ENCODE data around the gene TSSK6.
A peak's percentile ranks its signal among the peaks of the same experiment; 100 is the strongest.

TSSK6 gene

DNA sequence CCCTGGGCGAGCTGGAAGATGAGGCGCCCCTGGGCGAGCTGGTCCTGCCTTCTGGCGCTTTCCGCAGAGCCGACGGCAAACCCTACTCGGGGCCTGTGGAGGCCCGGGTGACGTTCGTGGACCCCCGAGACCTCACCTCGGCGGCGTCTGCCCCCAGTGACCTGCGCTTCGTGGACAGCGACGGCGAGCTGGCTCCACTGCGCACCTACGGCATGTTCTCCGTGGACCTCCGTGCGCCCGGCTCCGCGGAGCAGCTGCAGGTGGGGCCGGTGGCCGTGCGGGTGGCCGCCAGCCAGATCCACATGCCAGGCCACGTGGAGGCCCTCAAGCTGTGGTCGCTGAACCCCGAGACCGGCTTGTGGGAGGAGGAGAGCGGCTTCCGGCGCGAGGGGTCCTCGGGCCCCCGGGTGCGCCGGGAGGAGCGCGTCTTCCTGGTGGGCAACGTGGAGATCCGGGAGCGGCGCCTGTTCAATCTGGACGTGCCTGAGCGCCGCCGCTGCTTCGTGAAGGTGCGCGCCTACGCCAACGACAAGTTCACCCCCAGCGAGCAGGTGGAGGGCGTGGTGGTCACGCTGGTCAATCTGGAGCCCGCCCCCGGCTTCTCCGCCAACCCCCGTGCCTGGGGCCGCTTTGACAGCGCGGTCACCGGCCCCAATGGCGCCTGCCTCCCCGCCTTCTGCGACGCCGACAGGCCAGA lies 29.1 kb upstream of the TSSK6 start:
- H3K36me3 ChIP-seq (ENCODE audit: control insufficient read depth in 2 of 2, insufficient read depth in 2 of 2, low read length in 2 of 2) = no peaks in the 10 kb centered on the region
- no peak overlapping the region for H3K9ac ChIP-seq (ENCODE audit: low read length in 2 of 2)
- peaks cover 15% of the 10 kb centered on the region for H3K4me1 ChIP-seq (ENCODE audit: control insufficient read depth, insufficient read depth, low read length)
- H3K4me3 ChIP-seq (ENCODE audit: low read length in 2 of 2) = no peak overlapping the region
- H3K27me3 ChIP-seq (ENCODE audit: control insufficient read depth in 1 of 2, insufficient read depth in 2 of 2, low read length in 2 of 2) = peaks cover 46 to 53% of the 10 kb centered on the region in 2 donors
- H3K9me3 ChIP-seq (ENCODE audit: control insufficient read depth in 2 of 2, low read length in 2 of 2) = no peaks in the 10 kb centered on the region
- no peak overlapping the region for H3K27ac ChIP-seq (ENCODE audit: low read length)

GRCh38 chr19:19543640-19544039 lies 28.3 kb upstream of the TSSK6 start:
- no peak overlapping the region for H3K9ac ChIP-seq (ENCODE audit: low read length in 2 of 2)
- H3K9me3 ChIP-seq (ENCODE audit: control insufficient read depth in 2 of 2, low read length in 2 of 2) = no peaks in the 10 kb centered on the region
- peaks cover 43 to 57% of the 10 kb centered on the region in 2 donors for H3K27me3 ChIP-seq (ENCODE audit: control insufficient read depth in 1 of 2, insufficient read depth in 2 of 2, low read length in 2 of 2)

DNA sequence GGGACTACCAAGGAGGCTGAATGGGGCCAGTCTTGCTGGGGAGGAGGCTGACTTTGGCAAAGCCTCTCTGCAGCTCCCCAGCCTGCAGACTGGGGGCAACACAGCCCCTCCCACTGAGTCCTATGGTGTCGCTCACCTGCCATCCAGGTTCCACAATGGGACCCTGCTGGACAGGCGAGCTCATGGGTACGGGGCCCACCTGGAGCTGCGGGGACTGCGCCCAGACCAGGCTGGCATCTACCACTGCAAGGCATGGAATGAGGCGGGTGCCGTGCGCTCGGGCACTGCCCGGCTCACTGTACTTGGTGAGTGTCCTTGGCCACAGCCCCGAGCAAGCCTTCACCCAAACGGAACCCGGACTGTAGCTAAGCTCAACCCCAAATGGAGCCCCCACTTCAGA lies 27.8 kb upstream of the TSSK6 start:
- Histone ChIP-seq H3K27ac (ENCODE audit: low read length) (no peak overlapping the region), H3K9ac (ENCODE audit: low read length in 2 of 2) (no peak overlapping the region), H3K27me3 (ENCODE audit: control insufficient read depth in 1 of 2, insufficient read depth in 2 of 2, low read length in 2 of 2) (peaks cover 47 to 63% of the 10 kb centered on the region in 2 donors)

More at GRCh38 chr19:19543640-19544039, 28.3 kb upstream of the TSSK6 start:
- no peak overlapping the region for H3K4me3 ChIP-seq (ENCODE audit: low read length in 2 of 2)
- H3K27ac ChIP-seq (ENCODE audit: low read length) = no peak overlapping the region
- no peaks in the 10 kb centered on the region for H3K36me3 ChIP-seq (ENCODE audit: control insufficient read depth in 2 of 2, insufficient read depth in 2 of 2, low read length in 2 of 2)
- peaks cover 18% of the 10 kb centered on the region for H3K4me1 ChIP-seq (ENCODE audit: control insufficient read depth, insufficient read depth, low read length)

DNA sequence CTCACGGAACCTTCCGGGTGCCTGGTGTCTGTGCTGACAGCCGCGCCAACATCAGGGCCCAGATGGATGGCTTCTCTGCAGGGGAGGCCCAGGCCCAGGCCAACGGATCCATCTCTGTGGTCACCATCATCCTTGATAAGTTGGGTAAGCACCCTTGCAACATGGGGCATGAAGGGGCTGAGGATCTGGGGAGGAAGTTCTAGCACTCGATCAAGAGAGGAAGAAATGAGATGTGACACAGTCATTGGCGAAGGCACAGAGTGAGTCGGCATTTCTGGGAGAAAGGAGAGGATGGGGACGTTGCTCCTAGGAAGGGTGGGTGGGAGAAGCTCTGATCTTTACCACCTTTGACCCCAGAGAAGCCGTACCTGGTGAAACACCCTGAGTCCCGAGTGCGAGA lies 27.2 kb upstream of the TSSK6 start:
- Histone ChIP-seq H3K36me3 (ENCODE audit: control insufficient read depth in 2 of 2, insufficient read depth in 2 of 2, low read length in 2 of 2) (no peaks in the 10 kb centered on the region), H3K9me3 (ENCODE audit: control insufficient read depth in 2 of 2, low read length in 2 of 2) (no peaks in the 10 kb centered on the region), H3K27ac (ENCODE audit: low read length) (no peak overlapping the region), H3K4me1 (ENCODE audit: control insufficient read depth, insufficient read depth, low read length) (peaks cover 28% of the 10 kb centered on the region), H3K9ac (ENCODE audit: low read length in 2 of 2) (no peak overlapping the region), H3K4me3 (ENCODE audit: low read length in 2 of 2) (no peak overlapping the region), H3K27me3 (ENCODE audit: control insufficient read depth in 1 of 2, insufficient read depth in 2 of 2, low read length in 2 of 2) (peaks cover 51 to 68% of the 10 kb centered on the region in 2 donors)

More for the DNA sequence above, 27.8 kb upstream of the TSSK6 start:
- peaks cover 23% of the 10 kb centered on the region for H3K4me1 ChIP-seq (ENCODE audit: control insufficient read depth, insufficient read depth, low read length)
- H3K9me3 ChIP-seq (ENCODE audit: control insufficient read depth in 2 of 2, low read length in 2 of 2) = no peaks in the 10 kb centered on the region
- H3K4me3 ChIP-seq (ENCODE audit: low read length in 2 of 2) = no peak overlapping the region
- no peaks in the 10 kb centered on the region for H3K36me3 ChIP-seq (ENCODE audit: control insufficient read depth in 2 of 2, insufficient read depth in 2 of 2, low read length in 2 of 2)

- Histone ChIP-seq H3K36me3 (ENCODE audit: control insufficient read depth in 2 of 2, insufficient read depth in 2 of 2, low read length in 2 of 2) (no peaks in the 10 kb centered on the region), H3K9ac (ENCODE audit: low read length in 2 of 2) (no peak overlapping the region), H3K27me3 (ENCODE audit: control insufficient read depth in 1 of 2, insufficient read depth in 2 of 2, low read length in 2 of 2) (peaks cover 46 to 65% of the 10 kb centered on the region in 2 donors), H3K27ac (ENCODE audit: low read length) (no peak overlapping the region), H3K4me3 (ENCODE audit: low read length in 2 of 2) (no peak overlapping the region), H3K9me3 (ENCODE audit: control insufficient read depth in 2 of 2, low read length in 2 of 2) (no peaks in the 10 kb centered on the region), H3K4me1 (ENCODE audit: control insufficient read depth, insufficient read depth, low read length) (peaks cover 31% of the 10 kb centered on the region)
Measured at GRCh38 chr19:19541616-19542015, 26.3 kb upstream of the TSSK6 start.

GRCh38 chr19:19540715-19541515 lies 25.6 kb upstream of the TSSK6 start:
- H3K4me1 ChIP-seq (ENCODE audit: control insufficient read depth, insufficient read depth, low read length) = peaks cover 31% of the 10 kb centered on the region
- H3K27me3 ChIP-seq (ENCODE audit: control insufficient read depth in 1 of 2, insufficient read depth in 2 of 2, low read length in 2 of 2) = peaks cover 44 to 65% of the 10 kb centered on the region in 2 donors
- H3K9me3 ChIP-seq (ENCODE audit: control insufficient read depth in 2 of 2, low read length in 2 of 2) = no peaks in the 10 kb centered on the region
- peak overlapping the region in 1 of 2 donors; percentile 29 for H3K4me3 ChIP-seq (ENCODE audit: low read length in 2 of 2)
- H3K27ac ChIP-seq (ENCODE audit: low read length) = no peak overlapping the region
- H3K9ac ChIP-seq (ENCODE audit: low read length in 2 of 2) = no peak overlapping the region
- H3K36me3 ChIP-seq (ENCODE audit: control insufficient read depth in 2 of 2, insufficient read depth in 2 of 2, low read length in 2 of 2) = no peaks in the 10 kb centered on the region

- no peaks in the 10 kb centered on the region for H3K9me3 ChIP-seq (ENCODE audit: control insufficient read depth in 2 of 2, low read length in 2 of 2)
- H3K4me1 ChIP-seq (ENCODE audit: control insufficient read depth, insufficient read depth, low read length) = peaks cover 31% of the 10 kb centered on the region
- H3K27me3 ChIP-seq (ENCODE audit: control insufficient read depth in 1 of 2, insufficient read depth in 2 of 2, low read length in 2 of 2) = peaks cover 44 to 62% of the 10 kb centered on the region in 2 donors
- H3K27ac ChIP-seq (ENCODE audit: low read length) = no peak overlapping the region
- H3K9ac ChIP-seq (ENCODE audit: low read length in 2 of 2) = no peak overlapping the region
- H3K36me3 ChIP-seq (ENCODE audit: control insufficient read depth in 2 of 2, insufficient read depth in 2 of 2, low read length in 2 of 2) = no peaks in the 10 kb centered on the region
- no peak overlapping the region for H3K4me3 ChIP-seq (ENCODE audit: low read length in 2 of 2)
Measured at GRCh38 chr19:19540064-19540714, 24.8 kb upstream of the TSSK6 start.

GRCh38 chr19:19539698-19540063 lies 24.3 kb upstream of the TSSK6 start:
- Histone ChIP-seq H3K4me3 (ENCODE audit: low read length in 2 of 2) (no peak overlapping the region), H3K4me1 (ENCODE audit: control insufficient read depth, insufficient read depth, low read length) (peaks cover 31% of the 10 kb centered on the region), H3K27ac (ENCODE audit: low read length) (no peak overlapping the region), H3K36me3 (ENCODE audit: control insufficient read depth in 2 of 2, insufficient read depth in 2 of 2, low read length in 2 of 2) (no peaks in the 10 kb centered on the region), H3K9me3 (ENCODE audit: control insufficient read depth in 2 of 2, low read length in 2 of 2) (no peaks in the 10 kb centered on the region), H3K9ac (ENCODE audit: low read length in 2 of 2) (no peak overlapping the region), H3K27me3 (ENCODE audit: control insufficient read depth in 1 of 2, insufficient read depth in 2 of 2, low read length in 2 of 2) (peaks cover 44 to 62% of the 10 kb centered on the region in 2 donors)

GRCh38 chr19:19538785-19539166 lies 23.4 kb upstream of the TSSK6 start:
- Histone ChIP-seq H3K27me3 (ENCODE audit: control insufficient read depth in 1 of 2, insufficient read depth in 2 of 2, low read length in 2 of 2) (peaks cover 41 to 61% of the 10 kb centered on the region in 2 donors), H3K27ac (ENCODE audit: low read length) (no peak overlapping the region), H3K36me3 (ENCODE audit: control insufficient read depth in 2 of 2, insufficient read depth in 2 of 2, low read length in 2 of 2) (no peaks in the 10 kb centered on the region), H3K4me1 (ENCODE audit: control insufficient read depth, insufficient read depth, low read length) (peaks cover 31% of the 10 kb centered on the region), H3K9me3 (ENCODE audit: control insufficient read depth in 2 of 2, low read length in 2 of 2) (no peaks in the 10 kb centered on the region), H3K4me3 (ENCODE audit: low read length in 2 of 2) (peak overlapping the region in 1 of 2 donors; percentile 52), H3K9ac (ENCODE audit: low read length in 2 of 2) (no peak overlapping the region)

DNA sequence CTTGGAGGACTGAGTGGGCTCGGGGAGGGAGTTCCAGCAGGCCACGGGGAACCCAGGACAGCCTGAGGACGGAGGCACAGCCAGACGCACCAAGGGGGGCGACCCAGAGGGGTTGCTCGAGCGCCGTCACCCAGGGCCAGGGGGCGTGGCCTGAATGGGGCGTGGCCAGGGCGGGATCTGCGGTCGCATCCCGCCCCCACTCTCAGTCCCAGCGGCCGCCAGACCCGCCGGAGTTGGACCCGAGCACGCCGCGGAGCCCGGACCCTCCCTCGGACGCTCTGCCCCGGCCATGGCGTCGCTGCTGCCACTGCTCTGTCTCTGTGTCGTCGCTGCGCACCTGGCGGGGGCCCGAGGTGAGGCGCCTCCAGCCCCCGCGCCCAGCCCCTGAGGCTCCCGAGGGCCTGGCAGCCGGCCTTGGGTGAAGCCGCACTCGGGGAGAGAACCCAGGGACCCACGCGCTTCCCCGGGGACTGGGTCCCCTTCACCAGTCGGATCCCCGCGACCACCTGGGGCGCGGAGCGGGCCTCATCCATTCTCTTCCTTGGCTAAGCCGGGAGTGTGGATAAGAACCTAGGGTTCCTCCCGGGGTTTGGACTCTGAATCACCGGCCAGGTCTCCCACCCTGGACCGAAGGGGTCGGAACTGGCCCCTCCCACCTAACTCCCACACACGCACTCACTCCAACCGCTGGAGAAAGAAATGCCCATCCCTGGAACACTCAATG lies 22.9 kb upstream of the TSSK6 start, which contains the start of gene CILP2:
CILP2 (plus strand) TSS at position 205 of the 724 bp plus-strand sequence; CDS start at position 290, 85 bp downstream.
- Histone ChIP-seq H3K36me3 (ENCODE audit: control insufficient read depth in 2 of 2, insufficient read depth in 2 of 2, low read length in 2 of 2) (no peaks in the 10 kb centered on the region), H3K9me3 (ENCODE audit: control insufficient read depth in 2 of 2, low read length in 2 of 2) (no peaks in the 10 kb centered on the region), H3K27me3 (ENCODE audit: control insufficient read depth in 1 of 2, insufficient read depth in 2 of 2, low read length in 2 of 2) (peaks cover 37 to 55% of the 10 kb centered on the region in 2 donors), H3K4me1 (ENCODE audit: control insufficient read depth, insufficient read depth, low read length) (peaks cover 31% of the 10 kb centered on the region), H3K4me3 (ENCODE audit: low read length in 2 of 2) (peak within 1 kb of the TSS in 1 of 2 donors; percentile 52), H3K9ac (ENCODE audit: low read length in 2 of 2) (no peak within 1 kb of the TSS), H3K27ac (ENCODE audit: low read length) (no peak within 1 kb of the TSS)
